ENCODE measurements around the gene HHIPL2.

Gene HHIPL2

GRCh38 chr1:222570837-222571236, 22.9 kb upstream of the HHIPL2 start:
- no peaks in the 10 kb centered on the region for H3K27me3 ChIP-seq (replicated peaks)
- no peak for DNase-seq
- H3K27ac ChIP-seq: no peak overlapping the region
- no peak overlapping the region for H3K4me3 ChIP-seq (ENCODE audit: low read depth, low read length)
- in situ Hi-C loops (cut with HindIII; ENCODE audit: low pct_ligation_motif_present, low sequenced_read_pairs): no loop called here
- TF ChIP-seq, protein P1, sequence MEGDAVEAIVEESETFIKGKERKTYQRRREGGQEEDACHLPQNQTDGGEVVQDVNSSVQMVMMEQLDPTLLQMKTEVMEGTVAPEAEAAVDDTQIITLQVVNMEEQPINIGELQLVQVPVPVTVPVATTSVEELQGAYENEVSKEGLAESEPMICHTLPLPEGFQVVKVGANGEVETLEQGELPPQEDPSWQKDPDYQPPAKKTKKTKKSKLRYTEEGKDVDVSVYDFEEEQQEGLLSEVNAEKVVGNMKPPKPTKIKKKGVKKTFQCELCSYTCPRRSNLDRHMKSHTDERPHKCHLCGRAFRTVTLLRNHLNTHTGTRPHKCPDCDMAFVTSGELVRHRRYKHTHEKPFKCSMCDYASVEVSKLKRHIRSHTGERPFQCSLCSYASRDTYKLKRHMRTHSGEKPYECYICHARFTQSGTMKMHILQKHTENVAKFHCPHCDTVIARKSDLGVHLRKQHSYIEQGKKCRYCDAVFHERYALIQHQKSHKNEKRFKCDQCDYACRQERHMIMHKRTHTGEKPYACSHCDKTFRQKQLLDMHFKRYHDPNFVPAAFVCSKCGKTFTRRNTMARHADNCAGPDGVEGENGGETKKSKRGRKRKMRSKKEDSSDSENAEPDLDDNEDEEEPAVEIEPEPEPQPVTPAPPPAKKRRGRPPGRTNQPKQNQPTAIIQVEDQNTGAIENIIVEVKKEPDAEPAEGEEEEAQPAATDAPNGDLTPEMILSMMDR (IDR thresholded peaks at IDR 0.05; ENCODE audit: low read depth, low read length, missing control alignments): no peak
- H3K36me3 ChIP-seq (replicated peaks): peaks cover 11% of the 10 kb centered on the region

DNA sequence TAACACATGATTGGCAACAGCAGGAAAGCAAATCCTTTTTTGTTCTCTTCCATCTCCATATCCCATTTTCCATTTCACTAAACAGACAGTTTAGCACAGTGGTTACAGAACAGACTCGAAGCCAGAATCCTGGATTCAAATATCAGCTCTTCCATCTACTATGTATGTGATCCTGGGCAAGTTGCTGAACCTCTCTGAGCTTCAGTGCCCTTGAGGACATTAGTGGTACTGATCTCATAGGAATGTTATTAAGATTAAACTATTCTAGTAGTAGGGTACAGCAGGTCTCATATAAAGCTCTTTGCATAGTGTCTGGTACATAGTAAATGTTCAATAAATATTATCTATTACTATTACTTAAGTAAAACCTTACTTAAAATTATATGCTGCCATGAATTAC, 13.8 kb upstream of the HHIPL2 start:
- H3K27me3 ChIP-seq (replicated peaks): no peaks in the 10 kb centered on the region
- in situ Hi-C loops (cut with HindIII; ENCODE audit: low pct_ligation_motif_present, low sequenced_read_pairs): no loop called here
- TF ChIP-seq, protein P1 (IDR thresholded peaks at IDR 0.05; ENCODE audit: low read depth, low read length, missing control alignments): no peak
- no peak for DNase-seq
- H3K36me3 ChIP-seq (replicated peaks): peaks cover 16% of the 10 kb centered on the region
- H3K4me3 ChIP-seq (ENCODE audit: low read depth, low read length): no peak overlapping the region
- no peak overlapping the region for H3K27ac ChIP-seq

DNA sequence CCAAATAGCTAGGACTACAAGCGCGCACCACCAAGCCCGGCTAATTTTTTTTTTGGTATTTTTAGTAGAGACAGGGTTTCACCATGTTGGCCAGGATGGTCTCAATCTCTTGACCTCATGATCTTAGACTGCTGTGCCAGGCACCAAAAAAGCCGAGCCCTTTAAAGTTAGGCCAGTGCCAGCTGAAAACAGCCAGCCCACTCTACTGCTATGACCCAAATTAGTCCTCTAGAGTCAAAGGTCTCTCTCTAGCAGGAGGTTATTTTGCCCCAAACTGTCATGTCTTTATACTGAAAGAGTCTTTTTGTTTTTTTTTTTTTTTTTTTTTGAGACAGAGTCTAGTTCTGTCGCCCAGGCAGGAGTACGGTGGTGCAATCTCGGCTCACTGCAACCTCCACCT, 9.7 kb upstream of the HHIPL2 start:
- Histone ChIP-seq H3K27me3 (replicated peaks) (no peaks in the 10 kb centered on the region), H3K4me3 (ENCODE audit: low read depth, low read length) (no peak overlapping the region), H3K36me3 (replicated peaks) (peaks cover 12% of the 10 kb centered on the region), H3K27ac (no peak overlapping the region)
- DNase-seq: no peak
- in situ Hi-C loops (cut with HindIII; ENCODE audit: low pct_ligation_motif_present, low sequenced_read_pairs): no loop called here
- TF ChIP-seq, protein P1 (IDR thresholded peaks at IDR 0.05; ENCODE audit: low read depth, low read length, missing control alignments): no peak

- Histone ChIP-seq H3K36me3 (replicated peaks) (peaks cover 12% of the 10 kb centered on the region), H3K27me3 (replicated peaks) (no peaks in the 10 kb centered on the region), H3K27ac (no peak overlapping the region), H3K4me3 (ENCODE audit: low read depth, low read length) (no peak overlapping the region)
- in situ Hi-C loops (cut with HindIII; ENCODE audit: low pct_ligation_motif_present, low sequenced_read_pairs): no loop called here
- TF ChIP-seq, protein P1 (IDR thresholded peaks at IDR 0.05; ENCODE audit: low read depth, low read length, missing control alignments): no peak
- peak; percentile 33 for DNase-seq
These were observed 9.2 kb upstream of the HHIPL2 start for GRCh38 chr1:222557148-222557547.

GRCh38 chr1:222555992-222556615, 8.2 kb upstream of the HHIPL2 start:
- Histone ChIP-seq H3K4me3 (ENCODE audit: low read depth, low read length) (no peak overlapping the region), H3K27me3 (replicated peaks) (no peaks in the 10 kb centered on the region), H3K36me3 (replicated peaks) (peaks cover 12% of the 10 kb centered on the region), H3K27ac (no peak overlapping the region)
- TF ChIP-seq, protein P1 (IDR thresholded peaks at IDR 0.05; ENCODE audit: low read depth, low read length, missing control alignments): no peak
- DNase-seq: no peak
- in situ Hi-C loops (cut with HindIII; ENCODE audit: low pct_ligation_motif_present, low sequenced_read_pairs): no loop called here

- peaks cover 6% of the 10 kb centered on the region for H3K36me3 ChIP-seq (replicated peaks)
- no peak for DNase-seq
- TF ChIP-seq, protein P1 (IDR thresholded peaks at IDR 0.05; ENCODE audit: low read depth, low read length, missing control alignments): no peak
- in situ Hi-C loops (cut with HindIII; ENCODE audit: low pct_ligation_motif_present, low sequenced_read_pairs): no loop called here
- no peak overlapping the region for H3K4me3 ChIP-seq (ENCODE audit: low read depth, low read length)
- H3K27ac ChIP-seq: no peak overlapping the region
- no peaks in the 10 kb centered on the region for H3K27me3 ChIP-seq (replicated peaks)
These were observed 6.3 kb upstream of the HHIPL2 start for GRCh38 chr1:222554177-222554576.

Measured in brain microvascular endothelial cell (primary cell).